Superior temporal gyrus (tissue), 1 donor: Measurements from ENCODE around the gene GRIN2C.
"Not testable (repeated sequence)": the region's sequence is repeated elsewhere in the genome, so short reads cannot be mapped to it uniquely, and the experiment has no call there.

Experiments
- DNase-seq: peaks from one replicate; pipeline ENCODE4 v3.0.0-alpha.2; 2016; ENCODE audit errors: extremely low spot score

GRIN2C gene

DNA sequence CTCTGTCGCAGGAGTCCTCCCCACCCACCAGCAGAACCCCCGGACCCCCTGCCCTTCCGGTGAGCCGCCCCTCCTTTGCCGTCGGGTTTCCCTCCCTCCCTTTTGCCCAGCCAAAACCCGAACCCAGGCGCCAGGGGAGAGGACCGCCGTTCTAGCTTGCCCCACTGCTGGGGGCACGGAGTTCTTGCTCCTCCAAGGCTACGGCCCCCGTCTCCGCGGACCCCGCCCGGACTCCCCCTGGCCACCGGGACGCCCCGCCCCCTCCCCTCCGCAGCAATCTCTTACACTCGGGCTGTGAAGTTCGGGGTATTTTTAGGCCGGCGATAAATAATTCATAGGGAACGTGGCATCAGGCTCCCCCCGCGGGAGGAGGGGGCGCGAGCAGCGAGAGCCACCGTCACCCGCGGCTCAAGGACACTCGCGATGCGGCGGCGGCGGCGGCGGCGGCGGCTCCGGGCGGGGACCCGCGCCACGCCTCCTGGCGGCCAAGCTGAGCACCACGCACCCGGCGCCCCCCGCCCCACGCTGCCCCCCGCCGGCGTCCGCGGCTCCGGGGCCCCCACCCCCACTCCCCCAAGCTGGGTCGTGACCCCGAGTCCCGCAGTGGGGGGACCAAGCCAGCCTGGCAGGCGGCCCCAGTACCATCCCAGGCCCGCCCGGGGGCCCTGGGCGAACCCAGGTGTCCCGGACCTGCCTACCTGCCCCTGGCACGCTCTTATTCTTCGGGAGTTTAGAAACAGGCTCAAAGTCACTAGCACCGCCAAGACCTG, at the start of gene GRIN2C:
Gene GRIN2C (minus strand): TSS at position 427 of the 770 bp plus-strand sequence. CDS start 4,793 bp downstream, outside the sequence.
- no peak for DNase-seq

DNA sequence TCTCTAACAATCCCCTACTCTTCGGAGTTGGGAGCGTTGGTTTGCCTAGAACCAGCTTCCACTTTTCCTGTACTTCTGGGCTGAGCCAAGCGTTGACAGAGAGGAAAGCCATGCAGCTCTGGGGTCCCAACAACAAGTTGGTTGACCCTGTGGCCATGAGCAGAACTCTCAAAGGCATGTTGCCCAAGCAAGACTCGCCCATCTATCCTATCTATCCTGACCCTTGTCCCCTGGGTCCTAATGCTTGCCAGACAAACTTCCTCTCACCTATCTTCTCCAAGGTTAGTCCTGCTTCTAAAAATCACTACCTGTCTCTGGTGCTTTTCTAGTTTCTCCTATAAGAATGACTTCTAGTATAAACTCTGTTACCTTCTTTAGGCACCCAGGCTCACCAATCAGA, 49.4 kb upstream of the GRIN2C start:
- DNase-seq, result not testable (repeated sequence)

DNA sequence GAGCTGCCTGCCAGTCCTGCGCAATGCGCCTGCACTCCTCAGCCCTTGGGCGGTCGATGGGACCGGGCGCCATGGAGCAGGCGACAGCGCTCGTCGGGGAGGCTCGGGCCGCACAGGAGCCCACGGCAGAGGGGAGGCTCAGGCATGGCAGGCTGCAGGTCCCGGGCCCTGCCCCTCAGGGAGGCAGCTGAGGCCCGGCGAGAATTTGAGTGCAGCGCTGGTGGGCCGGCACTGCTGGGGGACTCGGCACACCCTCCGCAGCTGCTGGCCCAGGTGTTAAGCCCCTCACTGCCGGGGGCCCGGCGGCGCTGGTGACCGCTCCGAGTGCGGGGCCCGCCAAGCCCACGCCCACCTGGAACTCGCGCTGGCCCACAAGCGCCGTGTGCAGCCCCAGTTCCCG, 47.3 kb upstream of the GRIN2C start:
- no peak for DNase-seq

DNA sequence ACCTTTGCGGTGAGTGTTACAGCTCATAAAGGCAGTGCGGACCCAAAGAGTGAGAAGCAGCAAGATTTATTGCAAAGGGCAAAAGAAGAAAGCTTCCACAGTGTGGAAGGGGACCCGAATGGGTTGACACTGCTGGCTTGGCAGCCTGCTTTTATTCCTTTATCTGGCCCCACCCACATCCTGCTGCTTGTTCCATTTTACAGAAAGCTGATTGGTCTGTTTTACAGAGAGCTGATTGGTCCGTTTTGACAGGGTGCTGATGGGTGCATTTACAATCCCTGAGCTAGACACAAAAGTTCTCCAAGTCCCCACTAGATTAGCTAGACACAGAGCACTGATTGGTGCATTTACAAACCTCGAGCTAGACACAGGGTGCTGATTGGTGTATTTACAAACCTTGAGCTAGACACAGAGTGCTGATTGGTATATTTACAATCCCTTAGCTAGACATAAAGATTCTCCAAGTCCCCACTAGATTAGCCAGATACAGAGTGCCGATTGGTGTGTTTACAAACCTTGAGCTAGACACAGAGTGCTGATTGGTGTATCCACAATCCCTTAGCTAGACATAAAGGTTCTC, 46.6 kb upstream of the GRIN2C start:
- not testable (repeated sequence) for DNase-seq

DNA sequence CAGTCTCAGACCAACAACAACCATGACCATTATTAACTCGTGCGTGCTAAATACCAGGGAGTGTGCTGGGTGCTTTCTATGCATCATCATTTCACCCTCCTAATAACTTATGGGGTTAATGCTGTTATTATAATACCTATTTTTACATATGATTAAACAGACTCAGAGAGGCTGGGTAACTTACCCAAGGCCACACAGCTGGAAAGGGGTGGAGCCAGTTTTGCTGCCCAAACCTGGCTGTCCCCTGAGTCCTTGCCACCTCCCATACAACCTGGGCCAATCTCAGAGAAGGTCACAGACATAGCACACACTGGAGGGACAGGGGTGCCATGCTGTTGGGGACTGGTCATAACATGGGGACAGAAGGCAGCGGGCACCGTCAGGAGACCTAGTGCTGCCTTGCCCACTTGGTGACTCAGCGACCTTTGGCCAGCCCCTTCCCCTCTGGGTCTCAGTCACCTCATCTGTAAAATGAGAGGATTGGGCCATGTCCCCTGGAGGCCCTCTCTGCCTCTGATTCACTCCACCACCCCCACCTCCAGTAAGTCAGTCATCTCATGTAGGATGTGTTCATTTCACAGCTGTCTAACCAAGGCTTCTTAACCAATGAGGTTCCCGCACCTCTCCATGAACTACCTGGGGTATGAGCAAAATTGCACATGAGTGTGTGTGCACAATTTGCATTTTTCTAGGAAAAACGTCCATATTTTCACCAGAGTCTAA, 45.2 kb upstream of the GRIN2C start:
- no peak for DNase-seq

DNA sequence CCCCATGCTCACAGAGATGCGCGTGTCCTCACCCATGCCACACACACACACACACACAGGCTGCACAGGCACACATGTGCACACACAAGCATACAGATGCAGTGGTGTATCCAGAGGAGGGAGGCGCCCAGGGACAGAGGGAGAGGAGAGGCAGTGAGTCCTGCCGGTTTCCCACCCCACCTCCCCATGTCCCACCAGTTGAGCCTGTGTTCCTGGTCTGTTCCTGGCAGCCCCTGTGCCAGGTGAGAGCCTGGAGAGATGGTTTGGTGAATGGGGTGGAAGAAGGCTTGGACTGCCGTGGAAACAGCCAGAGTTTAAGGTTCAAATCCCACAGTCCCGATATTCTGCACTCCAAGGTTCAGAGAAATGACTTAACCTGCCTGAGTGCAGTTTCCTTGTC, 44.0 kb upstream of the GRIN2C start:
- no peak for DNase-seq

DNA sequence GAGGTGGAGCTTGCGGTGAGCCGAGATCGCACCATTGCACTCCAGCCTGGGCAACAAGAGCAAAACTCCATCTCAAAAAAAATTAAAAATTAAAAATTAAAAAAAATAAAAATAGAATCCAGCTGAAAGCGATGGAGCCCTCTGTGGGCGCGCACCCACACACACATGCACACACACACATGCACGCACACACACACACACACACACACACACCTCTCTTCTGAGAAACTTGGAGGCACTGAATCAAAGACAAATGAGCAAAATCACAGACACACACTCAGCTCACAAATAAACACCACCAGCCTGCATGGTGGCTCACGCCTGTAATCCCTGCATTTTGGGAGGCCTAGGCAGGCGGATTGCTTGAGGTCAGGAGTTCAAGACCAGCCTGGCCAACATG, 43.3 kb upstream of the GRIN2C start:
- DNase-seq, result no peak

DNA sequence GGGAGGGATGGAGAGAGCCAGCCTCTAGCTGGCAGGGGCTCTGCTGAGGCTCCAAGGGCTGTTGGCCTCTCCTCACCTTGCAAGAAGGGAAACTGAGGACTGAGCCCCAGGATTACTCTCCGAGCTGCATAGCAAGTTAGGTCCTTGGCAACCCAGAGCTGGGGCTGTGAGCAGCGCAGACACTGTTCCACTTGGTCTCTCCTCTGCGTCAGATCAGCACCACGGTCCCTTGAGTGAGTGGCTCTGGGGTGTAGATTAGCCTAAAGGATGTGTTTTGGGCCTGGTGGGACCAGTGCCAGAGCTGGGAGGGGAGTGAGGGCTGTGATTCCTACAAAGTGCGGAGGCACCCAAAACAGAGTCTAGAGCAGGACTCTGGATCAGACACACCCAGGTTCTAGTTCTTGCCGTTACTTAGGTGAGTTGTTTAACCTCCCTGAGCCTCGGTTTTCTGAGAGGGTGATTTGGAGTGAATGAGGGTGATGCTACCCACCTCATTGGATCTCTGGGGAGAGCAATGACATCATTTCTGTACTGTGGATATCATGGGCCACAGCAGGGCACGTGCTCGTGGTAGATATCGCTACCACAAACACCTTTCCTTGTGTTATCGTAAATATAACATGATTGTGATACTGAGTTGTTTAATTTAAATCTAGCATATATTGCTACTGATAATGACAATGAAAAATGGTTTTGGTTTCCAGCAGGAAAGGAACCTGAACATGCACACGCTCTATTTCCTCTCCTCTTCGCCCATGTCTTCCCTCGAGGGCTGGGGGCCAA, 41.9 kb upstream of the GRIN2C start:
- DNase-seq, result no peak

DNA sequence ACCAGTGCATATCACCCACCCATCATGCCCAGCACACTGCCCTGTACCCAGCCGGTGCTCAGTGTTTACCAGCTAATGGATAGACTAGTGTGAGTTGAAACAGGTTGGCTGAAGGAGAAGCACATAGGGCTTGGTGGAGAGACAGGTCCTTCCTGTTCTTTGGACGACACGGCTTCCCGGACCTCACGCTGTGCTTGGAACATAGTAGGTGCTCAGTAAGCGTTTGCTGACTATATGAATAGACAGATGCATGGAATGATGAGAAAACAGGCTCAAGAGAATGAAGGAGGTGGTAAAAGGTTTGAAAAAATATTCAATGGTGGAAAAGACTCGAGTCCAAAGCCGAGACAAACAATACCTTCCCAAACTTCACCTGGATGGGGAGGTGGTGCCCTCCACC, 40.5 kb upstream of the GRIN2C start:
- DNase-seq, result no peak

DNA sequence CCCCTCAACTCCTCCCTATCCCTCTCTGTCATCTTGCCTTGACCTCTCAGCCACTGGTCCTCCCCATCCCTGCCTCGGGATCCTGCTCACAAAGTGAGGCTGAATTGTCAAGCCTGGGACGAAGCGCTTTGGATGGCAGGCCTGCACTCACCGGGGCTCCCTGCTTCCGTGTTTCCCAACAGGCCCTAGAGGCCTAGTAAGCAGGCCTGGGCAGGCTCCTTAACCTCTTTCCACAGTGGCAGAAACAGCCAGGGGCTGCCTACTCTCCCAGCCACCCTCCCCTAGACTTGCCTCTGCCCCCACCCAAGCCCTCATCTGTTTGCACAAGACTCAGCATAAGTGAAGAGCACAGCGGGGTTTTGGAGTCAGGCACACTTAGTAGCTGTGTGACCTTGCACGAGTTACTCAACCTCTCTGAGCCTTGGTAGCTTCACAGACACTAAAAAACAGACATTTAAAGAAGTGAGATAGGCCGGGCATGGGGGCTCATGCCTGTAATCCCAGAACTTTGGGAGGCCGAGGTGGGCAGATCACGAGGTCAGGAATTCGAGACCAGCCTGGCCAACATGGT, 38.8 kb upstream of the GRIN2C start:
- no peak for DNase-seq

DNA sequence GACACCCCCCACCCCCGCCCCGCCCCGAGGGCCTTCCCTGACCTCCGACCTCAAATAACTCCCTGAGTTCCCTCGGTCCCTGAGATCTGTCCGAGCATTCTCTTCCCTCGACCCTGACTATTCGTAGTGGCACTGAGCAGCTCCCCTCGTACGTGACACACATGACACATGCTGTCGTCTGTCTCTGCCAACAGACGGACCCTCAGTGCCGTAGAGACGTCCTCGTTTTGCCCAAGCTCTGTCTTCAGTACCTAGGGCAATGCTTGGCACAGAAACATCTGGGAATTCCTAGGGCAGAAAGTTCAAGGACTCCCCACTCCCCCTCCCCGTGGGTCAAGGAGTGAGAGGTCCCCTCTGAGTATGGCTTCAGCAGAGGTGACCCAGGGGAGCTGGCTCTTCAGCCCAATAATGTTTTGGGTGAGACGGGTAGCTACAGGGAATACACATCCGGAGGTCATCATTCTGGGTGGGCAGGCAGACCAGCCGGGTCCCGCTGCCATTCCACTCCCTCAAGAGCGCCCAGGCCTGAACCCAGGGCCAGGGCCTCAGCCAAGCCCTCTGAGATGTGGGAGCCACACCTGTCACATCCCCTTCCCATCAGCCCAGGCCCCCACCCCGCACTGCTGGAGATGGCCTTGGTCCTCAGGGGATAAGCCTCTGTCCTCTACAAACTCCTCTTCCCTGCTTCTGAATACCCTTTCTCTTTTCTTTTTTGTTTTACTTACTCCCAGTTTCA, 34.4 kb upstream of the GRIN2C start:
- no peak for DNase-seq

DNA sequence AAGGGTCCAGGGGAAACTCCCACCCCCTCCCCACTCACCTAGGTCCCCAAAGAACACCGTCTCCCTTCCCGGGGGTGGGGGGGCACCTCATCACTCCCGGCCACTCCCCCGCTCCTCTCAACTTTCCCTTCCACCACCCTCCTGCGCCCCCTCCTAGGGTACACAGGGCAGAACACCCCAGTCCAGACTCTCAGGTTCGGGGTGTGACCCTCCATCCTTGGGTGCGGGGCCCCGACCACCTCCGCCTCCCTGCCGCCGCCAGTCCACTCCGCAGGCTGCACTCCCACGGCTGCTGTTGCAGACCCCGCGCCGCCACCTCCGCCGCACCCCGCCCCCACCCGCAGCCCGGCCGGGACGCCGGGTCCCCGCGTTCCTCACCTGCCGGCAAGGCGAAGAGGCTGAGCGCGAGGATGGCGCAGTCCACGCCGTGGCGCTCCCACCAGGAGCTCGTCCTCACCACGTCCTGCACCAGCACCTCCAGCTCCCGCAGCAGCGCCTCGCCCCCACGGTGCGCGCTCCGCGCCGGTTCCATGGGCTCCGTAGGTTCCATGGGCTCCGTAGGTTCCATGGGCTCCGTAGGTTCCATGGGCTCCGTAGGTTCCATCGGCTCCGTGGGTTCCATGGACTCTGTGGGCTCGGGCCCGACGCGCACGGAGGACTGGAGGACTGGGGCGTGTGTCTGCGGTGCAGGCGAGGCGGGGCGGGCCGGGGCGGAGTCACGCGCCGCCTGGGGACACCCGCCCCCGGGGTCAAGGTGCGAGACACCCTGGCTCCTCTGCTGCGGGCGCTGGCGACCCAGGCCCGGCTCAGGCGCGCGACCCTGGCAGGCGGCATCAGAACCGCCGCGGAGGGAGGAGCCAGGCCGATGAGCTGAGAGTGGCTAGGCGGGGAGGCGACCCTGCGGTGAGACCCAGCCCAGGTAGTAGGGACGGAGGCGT, 33.6 kb upstream of the GRIN2C start, which contains the start of gene FADS6:
Gene FADS6 (minus strand): TSS at position 660 of the 938 bp plus-strand sequence. CDS start 38 bp downstream, at position 622.
- DNase-seq, result no peak

DNA sequence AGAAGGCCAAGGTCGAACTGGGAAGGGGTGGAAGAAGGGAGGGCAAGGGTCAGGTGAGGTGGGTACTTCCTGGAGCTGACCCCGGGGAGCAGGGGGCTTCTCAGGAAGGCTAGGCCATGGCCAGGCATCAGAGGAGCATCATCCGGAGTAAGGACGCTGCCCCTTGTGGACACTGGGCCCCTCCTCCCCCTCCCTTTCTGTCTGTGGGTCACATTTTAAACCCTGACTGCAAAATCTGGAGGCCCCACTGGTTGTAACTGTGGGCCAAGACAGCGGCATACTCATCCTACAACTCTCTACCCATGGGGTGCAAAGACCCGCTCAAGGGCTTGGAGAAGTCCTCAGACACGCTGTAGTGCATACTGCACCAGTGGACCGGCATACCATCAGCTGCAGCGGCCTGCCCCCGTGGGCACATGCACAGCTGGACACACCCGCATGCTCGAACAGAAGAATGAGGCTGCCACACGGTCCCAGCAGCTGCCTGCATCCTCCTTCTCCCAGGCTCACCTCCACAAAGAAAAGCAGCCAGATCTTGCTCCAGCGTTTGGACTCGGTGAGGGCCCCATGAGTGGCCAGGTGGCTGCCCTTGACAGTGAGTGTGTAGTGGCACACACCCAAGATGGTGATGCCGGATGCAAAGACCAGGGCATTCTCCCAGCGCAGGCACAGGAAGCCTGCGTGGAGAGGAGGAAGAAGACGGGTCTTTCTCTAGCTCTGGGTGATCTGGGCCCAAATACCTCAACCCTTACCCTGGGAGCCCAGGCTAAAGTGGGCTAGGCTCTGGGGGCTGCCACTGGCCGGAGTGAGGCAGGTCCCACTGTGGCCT, 32.5 kb upstream of the GRIN2C start:
- DNase-seq, result no peak

DNA sequence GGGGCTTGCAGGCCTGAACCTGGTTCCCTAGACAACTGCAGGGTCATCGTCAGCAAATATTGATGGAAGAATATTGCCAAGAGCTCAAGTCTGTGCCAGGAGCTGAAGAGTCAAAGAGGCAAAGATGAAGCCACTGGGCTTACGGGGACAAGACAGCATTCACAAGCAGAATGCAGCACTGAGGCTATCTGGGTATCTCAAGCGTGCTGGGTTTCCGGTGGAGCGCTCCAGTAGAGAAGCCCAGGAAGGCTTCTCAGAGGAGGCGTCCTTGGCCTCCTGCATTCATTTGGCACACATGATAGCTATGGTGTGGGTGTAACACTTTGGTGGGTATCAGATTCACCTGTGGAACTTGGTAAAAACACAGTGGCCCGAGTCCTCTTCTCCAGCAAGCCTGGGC, 30.9 kb upstream of the GRIN2C start:
- no peak for DNase-seq

DNA sequence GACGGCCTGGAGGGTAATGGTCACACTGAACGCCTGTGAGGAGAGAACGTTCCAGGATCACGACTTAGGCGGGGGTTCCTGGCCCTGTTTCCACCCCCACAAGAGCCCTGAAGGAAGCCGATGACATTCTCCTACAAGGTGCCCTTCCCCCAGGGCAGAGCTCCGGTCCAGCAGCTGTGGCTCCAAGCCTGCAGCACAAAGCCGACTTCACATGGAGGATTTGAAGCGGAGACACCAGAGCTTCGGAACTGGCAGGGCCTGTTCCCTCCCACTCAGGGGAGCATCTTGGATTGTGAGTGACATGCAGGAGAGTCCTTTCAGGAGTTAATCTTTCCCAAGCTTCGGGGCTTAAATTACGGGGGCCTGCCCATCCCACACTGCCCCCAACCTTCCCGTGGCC, 28.8 kb upstream of the GRIN2C start:
- DNase-seq, result no peak

DNA sequence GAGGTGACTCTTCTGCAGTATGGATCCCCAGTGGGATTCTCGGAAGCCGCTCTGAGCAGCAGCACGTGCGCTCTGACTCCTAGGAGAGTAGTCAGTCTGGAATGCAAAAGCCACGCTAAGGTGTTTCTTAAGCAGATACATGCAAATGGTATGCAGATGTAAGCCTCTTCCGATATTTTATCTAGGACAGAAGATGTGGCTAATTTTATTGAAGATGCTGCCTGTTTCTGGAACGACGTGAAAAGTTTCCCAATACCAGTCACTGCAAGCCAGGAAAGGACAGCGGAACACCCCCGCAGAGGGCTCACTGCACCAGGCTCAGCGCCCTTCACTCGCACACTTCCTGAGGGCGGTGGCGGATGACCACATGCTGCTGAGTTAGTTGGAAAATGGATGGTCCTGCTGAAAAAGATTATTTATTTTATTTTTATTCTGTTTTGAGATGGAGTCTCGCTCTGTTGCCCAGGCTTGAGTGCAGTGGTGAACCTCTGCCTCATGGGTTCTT, 23.6 kb upstream of the GRIN2C start:
- DNase-seq, result no peak

DNA sequence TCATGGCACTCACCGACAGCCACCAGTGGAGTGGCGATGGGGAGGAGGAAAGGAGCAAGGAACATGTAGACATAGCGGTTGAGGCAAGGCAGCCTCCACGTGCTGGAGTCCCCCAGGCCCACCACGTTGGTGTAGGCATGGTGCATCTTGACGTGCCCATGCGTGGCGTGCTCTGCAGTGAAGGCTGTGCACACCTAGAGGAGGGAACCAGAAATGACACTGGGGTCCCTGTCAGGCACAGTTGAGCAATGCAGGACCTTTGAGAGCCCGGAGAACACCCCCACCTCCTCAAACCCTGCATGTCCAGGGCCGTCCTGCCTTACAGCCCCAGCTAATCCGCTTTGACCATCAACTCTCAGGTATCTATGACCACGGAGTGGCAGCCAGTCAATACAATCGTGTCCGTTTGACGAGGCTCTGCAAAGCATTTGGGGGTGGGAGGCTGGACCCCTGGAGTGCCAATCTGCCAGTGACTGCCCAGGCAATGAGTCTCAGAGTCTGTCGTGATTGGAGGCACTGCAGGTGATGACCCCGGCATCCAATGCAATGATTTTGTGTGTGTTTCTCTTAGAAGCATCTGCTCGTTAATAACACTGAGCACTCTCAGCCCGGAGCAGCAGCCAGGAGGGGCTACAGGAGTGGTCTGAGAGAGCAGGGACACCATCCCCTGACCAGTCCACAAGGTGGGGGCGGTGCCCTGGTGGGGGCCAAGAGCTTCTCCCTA, 23.0 kb upstream of the GRIN2C start:
- no peak for DNase-seq

DNA sequence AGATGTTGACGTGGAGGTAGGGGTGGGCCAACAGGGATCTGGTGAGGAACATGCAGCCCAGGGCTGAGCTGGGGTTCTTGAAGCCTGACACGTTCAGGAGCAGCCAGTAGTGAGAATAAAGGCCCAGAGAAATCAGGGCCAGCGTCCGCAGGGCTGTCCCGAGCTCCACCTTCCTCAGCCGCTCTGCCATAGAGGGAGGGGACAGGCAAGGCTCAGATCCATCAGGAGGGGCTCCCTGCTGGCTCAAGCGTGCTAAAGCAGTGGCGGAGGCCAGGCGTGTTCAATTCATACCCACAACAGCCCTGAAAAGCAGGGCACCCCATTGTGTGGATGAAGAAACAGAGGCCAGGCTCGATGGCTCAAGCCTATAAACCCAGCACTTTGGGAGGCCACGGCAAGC, 21.4 kb upstream of the GRIN2C start:
- no peak for DNase-seq
